Breast epithelium (tissue), 3 donors: Measurements from ENCODE around the gene LRRIQ4.

Experiments used
- CTCF ChIP-seq, 3 donors: fragments of 450-650 bp; IDR thresholded peaks; one replicate each; pipeline ENCODE4 v1.5.1; 2016 to 2017; ENCODE audit warnings: antibody characterized with exemption in 3 of 3, mild to moderate bottlenecking in 3 of 3, moderate library complexity in 3 of 3
- POLR2AphosphoS5 ChIP-seq, 3 donors: sonication (generic); formaldehyde crosslinking; IDR thresholded peaks; one replicate each; pipeline ENCODE4 v1.6.1; 2017; ENCODE audit warnings: antibody characterized with exemption in 3 of 3

GRCh38 chr3:169879013-169879557 is 66.4 kb downstream of the LRRIQ4 start:
- no peak for TF ChIP-seq CTCF (IDR thresholded peaks at IDR 0.05)
- TF ChIP-seq POLR2AphosphoS5 (IDR thresholded peaks at IDR 0.05): no peak
